Neural cell (in vitro differentiated cells): ENCODE results near the gene CLEC4F. TPM values are rescaled to one million over a fixed set of nuclear protein-coding genes. Genes with fewer than 3 reads are reported as not detected.

Experiments
- H2AFZ ChIP-seq: fragments of 200-600, 300-800 bp; sonication (generic), shearing (Covaris generic); 2 replicates; pipeline ENCODE4 v1.6.0; 2014; ENCODE audit warnings: low read depth, mild to moderate bottlenecking, antibody characterized with exemption, low read length, moderate library complexity
- H3F3A ChIP-seq: fragments of 200-600 bp; shearing (Covaris generic); 2 replicates; pipeline ENCODE4 v1.6.1; 2016; ENCODE audit warnings: mild to moderate bottlenecking, moderate library complexity, mixed read lengths, antibody characterized with exemption, low read length; ENCODE audit not compliant: insufficient read depth, poor library complexity, severe bottlenecking
- H3K27ac ChIP-seq: fragments of 200-600, 300-800 bp; sonication (generic), shearing (Covaris generic); 2 replicates; pipeline ENCODE4 v1.5.1; 2014; ENCODE audit warnings: mild to moderate bottlenecking, low read length, moderate library complexity
- H3K27me3 ChIP-seq: fragments of 300-800, 200-600 bp; sonication (generic), shearing (Covaris generic); 2 replicates; pipeline ENCODE4 v1.6.0; 2014; ENCODE audit warnings: mild to moderate bottlenecking, low read depth, low read length, moderate library complexity; ENCODE audit not compliant: insufficient read depth
- H3K36me3 ChIP-seq: fragments of 300-800, 200-600 bp; sonication (generic), shearing (Covaris generic); 2 replicates; pipeline ENCODE4 v1.5.1; 2014; ENCODE audit warnings: mild to moderate bottlenecking, antibody characterized with exemption, low read length, moderate library complexity; ENCODE audit not compliant: insufficient read depth
- H3K4me2 ChIP-seq: fragments of 300-800, 200-600 bp; sonication (generic), shearing (Covaris generic); 2 replicates; pipeline ENCODE4 v1.6.0; 2014; ENCODE audit warnings: mild to moderate bottlenecking, low read length
- H3K4me3 ChIP-seq: fragments of 300-800, 200-600 bp; sonication (generic), shearing (Covaris generic); 2 replicates; pipeline ENCODE4 v1.5.1; 2014; ENCODE audit warnings: mild to moderate bottlenecking, low read length, moderate library complexity
- H3K79me2 ChIP-seq: fragments of 200-600 bp; shearing (Covaris generic); replicated peaks from 2 replicates; pipeline ENCODE4 v1.6.0; 2014; ENCODE audit warnings: mild to moderate bottlenecking, low read length, moderate library complexity; ENCODE audit not compliant: insufficient read depth
- H3K9ac ChIP-seq: fragments of 300-800, 200-600 bp; sonication (generic), shearing (Covaris generic); 2 replicates; pipeline ENCODE4 v1.6.1; 2016; ENCODE audit warnings: mild to moderate bottlenecking, low read length, mixed read lengths
- H3K9me2 ChIP-seq: fragments of 200-600 bp; shearing (Covaris generic); 2 replicates; pipeline ENCODE4 v1.6.1; 2016; ENCODE audit warnings: mild to moderate bottlenecking, low read length, mixed read lengths; ENCODE audit not compliant: insufficient read depth
- H3K9me3 ChIP-seq: fragments of 200-600, 300-800 bp; sonication (generic), shearing (Covaris generic); 2 replicates; pipeline ENCODE4 v1.6.1; 2016; ENCODE audit warnings: mild to moderate bottlenecking, mixed run types, low read length, moderate library complexity, mixed read lengths
- H4K20me1 ChIP-seq: fragments of 200-600 bp; shearing (Covaris generic); 2 replicates; pipeline ENCODE4 v1.6.1; 2016; ENCODE audit warnings: mild to moderate bottlenecking, mixed run types; ENCODE audit not compliant: insufficient read depth
- CTCF ChIP-seq: fragments of 450-650 bp; IDR thresholded peaks from 2 replicates; pipeline ENCODE4 v1.5.1; 2014; ENCODE audit warnings: antibody characterized with exemption, mild to moderate bottlenecking, moderate library complexity; ENCODE audit not compliant: poor library complexity, severe bottlenecking
- EP300 ChIP-seq: fragments of 450-650 bp; conservative IDR thresholded peaks from 2 replicates; pipeline ENCODE4 v1.6.1; 2014; ENCODE audit warnings: antibody characterized with exemption, mild to moderate bottlenecking, moderate library complexity; ENCODE audit not compliant: poor library complexity, severe bottlenecking
- EZH2 ChIP-seq: fragments of 200-600, 300-800 bp; shearing (Covaris generic), sonication (generic); IDR thresholded peaks from 2 replicates; pipeline ENCODE4 v1.6.1; 2014; ENCODE audit warnings: antibody characterized with exemption, low read length, borderline replicate concordance, mild to moderate bottlenecking; ENCODE audit not compliant: insufficient read depth, poor library complexity, severe bottlenecking
- MXI1 ChIP-seq: fragments of 450-650 bp; conservative IDR thresholded peaks from 2 replicates; pipeline ENCODE4 v1.6.1; 2014; ENCODE audit warnings: antibody characterized with exemption, mild to moderate bottlenecking; ENCODE audit not compliant: poor library complexity, severe bottlenecking
- POLR2AphosphoS5 ChIP-seq: IDR thresholded peaks from 2 replicates; pipeline ENCODE4 v1.6.1; 2012
- RAD21 ChIP-seq: fragments of 450-650 bp; conservative IDR thresholded peaks from 2 replicates; pipeline ENCODE4 v1.6.1; 2014; ENCODE audit warnings: antibody characterized with exemption, mild to moderate bottlenecking, moderate library complexity
- REST ChIP-seq: IDR thresholded peaks from 2 replicates; pipeline ENCODE4 v1.6.1; 2012; ENCODE audit warnings: borderline replicate concordance
- SMC3 ChIP-seq: fragments of 450-650 bp; conservative IDR thresholded peaks from 2 replicates; pipeline ENCODE4 v1.6.1; 2014; ENCODE audit warnings: antibody characterized with exemption, mild to moderate bottlenecking, moderate library complexity; ENCODE audit not compliant: poor library complexity
- TAF1 ChIP-seq: IDR thresholded peaks from 2 replicates; pipeline ENCODE4 v1.6.1; 2012; ENCODE audit warnings: low read depth
- polyA plus RNA-seq: library from polyadenylated mRNA; depleted of rRNA; stranded (reverse); fragments of >200 nt; gene quantifications from 2 replicates; pipeline ENCODE4 v1.2.3, GENCODE V29; 2014

The CLEC4F gene
- polyA plus RNA-seq, 1 donor from 2014 or later = not detected

- H3K79me2 ChIP-seq = no peaks in the 10 kb centered on the region
- H3K36me3 ChIP-seq = no peaks in the 10 kb centered on the region
- H3K27ac ChIP-seq = no peak overlapping the region
- no peak overlapping the region for H3K4me3 ChIP-seq
- no peak overlapping the region for H2AFZ ChIP-seq
- H4K20me1 ChIP-seq = no peaks in the 10 kb centered on the region
- no peak overlapping the region for H3K9ac ChIP-seq
- no peak for TF ChIP-seq EZH2
- no peak for TF ChIP-seq MXI1
- no peak for TF ChIP-seq REST
- TF ChIP-seq TAF1 = no peak
- no peak for TF ChIP-seq EP300
- TF ChIP-seq POLR2AphosphoS5 = no peak
- H3K27me3 ChIP-seq = no peaks in the 10 kb centered on the region
- no peaks in the 10 kb centered on the region for H3F3A ChIP-seq
- no peak overlapping the region for H3K4me2 ChIP-seq
- H3K9me2 ChIP-seq = no peaks in the 10 kb centered on the region
- no peaks in the 10 kb centered on the region for H3K9me3 ChIP-seq
Measured at GRCh38 chr2:70772486-70773155, 47.8 kb downstream of the CLEC4F start.

- Histone ChIP-seq H3F3A (no peaks in the 10 kb centered on the region), H2AFZ (no peak overlapping the region), H3K9me2 (no peaks in the 10 kb centered on the region), H3K9ac (no peak overlapping the region), H3K27ac (no peak overlapping the region), H3K4me2 (no peak overlapping the region), H4K20me1 (no peaks in the 10 kb centered on the region), H3K79me2 (peaks cover 6% of the 10 kb centered on the region), H3K4me3 (no peak overlapping the region), H3K36me3 (no peaks in the 10 kb centered on the region), H3K9me3 (no peaks in the 10 kb centered on the region), H3K27me3 (no peaks in the 10 kb centered on the region)
- TF ChIP-seq TAF1 = no peak
- no peak for TF ChIP-seq CTCF
- no peak for TF ChIP-seq REST
- TF ChIP-seq MXI1 = no peak
- no peak for TF ChIP-seq EP300
- TF ChIP-seq POLR2AphosphoS5 = no peak
- TF ChIP-seq RAD21 = no peak
- no peak for TF ChIP-seq EZH2
- no peak for TF ChIP-seq SMC3
Measured at GRCh38 chr2:70771446-70771845, 49.0 kb downstream of the CLEC4F start.
